Hematopoietic multipotent progenitor cell (in vitro differentiated cells): ENCODE measurements around the gene RFLNA. TPM values are rescaled to one million over a fixed set of nuclear protein-coding genes. Genes with fewer than 3 reads are reported as not detected.

ENCODE experiments used
- DNase-seq, 3 donors: peaks; one replicate each; pipeline ENCODE4 v3.0.0-alpha.2; 2011 to 2015; ENCODE audit warnings: low read depth in 2 of 3, low spot score in 2 of 3
- total RNA-seq: library from RNA; depleted of rRNA; stranded (reverse); fragments of >200 nt; gene quantifications from one replicate; pipeline ENCODE4 v1.2.3, GENCODE V29; 2012

RFLNA gene, protein sequence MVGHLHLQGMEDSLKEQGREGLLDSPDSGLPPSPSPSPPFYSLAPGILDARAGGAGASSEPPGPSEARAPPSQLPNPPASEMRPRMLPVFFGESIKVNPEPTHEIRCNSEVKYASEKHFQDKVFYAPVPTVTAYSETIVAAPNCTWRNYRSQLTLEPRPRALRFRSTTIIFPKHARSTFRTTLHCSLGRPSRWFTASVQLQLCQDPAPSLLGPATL
- total RNA-seq = 0.27 TPM

DNA sequence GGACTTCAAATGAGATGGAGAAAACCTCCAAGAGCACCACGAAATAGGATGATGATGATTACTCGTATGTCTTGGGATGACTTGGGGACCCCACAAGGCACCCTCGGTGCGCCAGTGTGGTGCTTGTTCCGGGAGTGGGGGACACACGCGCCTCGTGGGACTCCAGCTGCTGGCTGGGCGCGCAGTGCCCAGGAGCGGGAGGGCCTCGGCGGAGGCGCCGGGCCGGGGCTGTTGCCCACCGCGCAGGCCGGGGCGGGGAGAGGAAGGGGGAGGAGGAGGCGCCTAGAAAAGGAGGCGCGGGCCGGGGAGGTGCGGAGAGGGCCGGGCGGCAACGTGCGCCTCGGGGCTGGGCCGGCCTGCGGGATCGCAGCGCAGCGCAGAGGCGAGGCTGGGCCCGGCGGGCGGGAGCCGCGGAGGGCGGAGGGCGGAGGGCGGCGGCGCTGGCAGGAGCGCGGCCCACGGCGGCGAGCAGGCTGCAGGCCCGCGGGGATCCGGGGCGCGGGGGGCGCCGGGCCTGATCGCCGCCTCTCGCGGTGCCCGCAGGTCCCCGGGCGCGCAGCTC, at the start of gene RFLNA:
RFLNA (plus strand) TSS at position 314 of the 562 bp plus-strand sequence. CDS start 337 bp downstream, outside the sequence.
- peak in 2 of 3 donors; percentile 11 to 19 for DNase-seq

DNA sequence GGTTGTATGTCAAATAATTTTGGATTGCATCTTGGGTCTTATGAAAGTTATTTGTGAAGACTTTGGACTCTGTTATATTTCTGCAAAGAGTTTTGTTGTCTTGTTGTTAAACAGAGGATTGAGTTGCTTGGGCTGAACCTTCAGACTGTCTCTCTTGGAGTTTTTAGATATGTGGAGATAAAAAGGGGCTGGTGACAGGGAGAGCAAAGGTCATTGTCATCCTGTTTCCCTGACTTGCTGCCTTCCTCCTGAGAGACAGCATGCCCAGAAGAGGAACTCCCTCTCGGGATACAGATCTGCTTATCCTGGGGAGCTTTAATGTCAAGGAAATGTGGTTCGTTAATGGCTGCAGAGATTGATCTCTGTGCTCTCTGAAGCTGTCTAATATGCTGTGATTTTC, 47.6 kb upstream of the RFLNA start:
- no peak for DNase-seq

- DNase-seq = no peak
These were observed 45.7 kb upstream of the RFLNA start for GRCh38 chr12:124248941-124249825.

DNA sequence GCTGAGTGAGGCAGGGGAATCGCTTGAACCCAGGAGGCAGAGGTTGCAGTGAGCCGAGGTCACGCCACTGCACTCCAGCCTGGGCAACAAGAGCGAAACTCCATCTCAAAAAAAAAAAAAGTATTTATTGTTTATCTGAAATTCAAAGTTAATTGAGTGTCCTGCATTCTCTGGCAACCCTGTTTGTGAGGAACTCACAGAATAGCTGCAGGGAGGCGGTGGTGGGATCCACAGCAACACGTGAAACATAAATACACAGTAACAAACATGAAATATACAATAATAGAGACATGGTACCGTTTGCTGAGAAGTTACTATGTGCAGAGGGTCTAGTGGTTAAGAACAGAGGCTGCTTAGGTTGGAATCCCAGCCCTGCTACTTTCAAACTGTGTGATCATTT, 43.7 kb upstream of the RFLNA start:
- DNase-seq = no peak

- no peak for DNase-seq
These were observed 41.9 kb upstream of the RFLNA start for GRCh38 chr12:124252964-124253363.

DNA sequence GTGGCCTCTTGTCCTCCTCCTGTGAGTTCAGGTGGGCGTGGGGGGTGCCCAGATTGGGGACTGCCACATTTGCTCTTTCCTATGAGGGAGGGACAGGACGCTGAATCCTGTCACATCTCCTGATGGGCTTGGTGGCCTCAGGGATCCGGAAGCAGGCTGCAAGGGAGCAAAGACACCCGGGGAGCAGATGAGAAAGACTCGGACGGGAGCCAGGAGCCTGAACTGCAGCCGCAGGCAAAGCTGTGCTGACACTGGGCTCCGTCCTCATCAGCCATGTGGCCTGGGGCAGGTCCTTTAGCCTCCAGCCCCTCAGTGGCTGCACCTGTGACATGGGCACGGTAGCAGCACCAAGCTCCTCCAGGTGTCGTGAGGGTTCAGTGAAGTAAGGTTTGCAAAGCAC, 40.8 kb upstream of the RFLNA start:
- DNase-seq = no peak

DNA sequence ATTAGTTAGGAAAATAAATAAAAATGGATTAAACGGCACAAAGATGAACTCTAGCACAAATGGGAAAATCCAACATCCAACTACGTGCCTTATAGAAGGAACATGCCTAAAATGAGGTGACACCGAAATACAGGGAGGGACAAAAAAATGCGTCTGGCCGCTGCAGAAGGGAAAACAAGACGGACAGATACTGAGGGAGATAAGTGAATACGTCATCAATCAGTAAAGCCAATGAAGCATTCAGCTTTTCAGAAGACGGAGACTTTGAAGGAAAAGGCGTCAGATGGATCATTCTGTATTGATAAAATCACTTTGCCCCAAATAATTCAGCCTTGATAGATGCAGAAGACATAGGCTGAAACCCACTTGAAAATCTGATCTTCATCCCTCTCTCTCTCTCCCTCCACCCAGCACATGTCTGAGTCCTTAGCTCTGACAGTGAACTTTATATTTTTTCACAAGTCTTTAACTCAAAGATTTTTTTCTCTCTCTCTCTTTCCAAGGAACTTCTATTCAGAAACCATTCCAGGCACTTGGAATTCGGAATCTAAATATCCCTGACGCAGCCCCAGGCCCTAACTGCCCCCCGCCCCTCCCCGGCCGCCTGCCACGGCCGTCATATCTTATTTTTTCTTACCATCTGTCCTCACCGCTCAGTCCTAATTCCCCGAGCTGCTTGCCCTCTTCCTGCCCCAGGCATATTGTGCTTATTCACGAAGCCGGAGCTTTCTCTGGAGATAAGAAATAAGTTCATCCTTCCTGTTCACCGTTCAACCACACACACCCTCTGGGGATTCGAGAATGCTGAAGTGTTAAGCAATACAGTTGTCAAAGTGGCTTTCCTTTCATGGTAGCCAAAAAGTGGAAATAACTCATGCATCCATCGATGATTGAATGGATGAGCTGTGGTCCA, 35.5 kb upstream of the RFLNA start:
- peak in 2 of 3 donors; percentile 20 to 63 for DNase-seq

DNA sequence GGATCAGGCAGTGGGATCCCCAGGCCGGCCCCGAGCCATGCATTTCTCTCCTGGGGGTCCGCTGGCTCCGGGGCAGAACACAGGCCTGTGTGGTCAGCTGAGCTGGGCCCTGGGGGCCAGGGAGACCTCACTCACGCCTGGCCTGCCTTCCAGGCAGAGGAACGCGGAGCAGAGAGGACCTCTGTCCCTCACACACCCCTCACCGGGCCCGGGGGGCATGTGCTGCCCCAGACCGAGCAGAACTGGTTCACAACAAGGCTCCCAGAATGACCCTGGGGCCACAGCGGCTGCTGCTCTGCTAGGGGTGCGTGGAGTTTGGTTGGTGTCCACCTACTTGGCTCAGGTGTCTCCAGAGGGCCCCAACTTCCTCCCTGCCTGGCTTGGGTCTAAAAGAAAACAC, 33.0 kb upstream of the RFLNA start:
- DNase-seq = no peak

- no peak for DNase-seq
These were observed 30.7 kb upstream of the RFLNA start for GRCh38 chr12:124264089-124264795.

DNA sequence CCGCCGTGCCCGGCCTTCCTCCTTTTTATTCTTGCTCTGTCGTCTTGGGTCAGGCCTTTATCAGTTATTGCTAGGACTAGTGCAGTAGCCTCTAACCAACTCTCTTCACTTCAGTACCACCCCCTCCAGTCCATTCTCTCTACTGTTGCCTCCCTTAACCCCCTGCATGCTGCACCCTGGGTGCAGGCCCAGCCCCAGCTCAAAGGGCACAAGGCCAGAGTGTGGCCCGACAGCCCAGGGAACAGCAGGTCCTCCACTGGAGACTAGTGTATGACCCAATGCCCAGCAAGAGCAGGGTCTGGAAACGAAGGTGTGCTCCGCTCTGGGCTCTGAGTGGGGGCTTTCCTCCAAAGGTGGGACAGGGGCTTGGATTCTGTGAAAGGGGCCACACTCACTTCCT, 30.0 kb upstream of the RFLNA start:
- DNase-seq = no peak

DNA sequence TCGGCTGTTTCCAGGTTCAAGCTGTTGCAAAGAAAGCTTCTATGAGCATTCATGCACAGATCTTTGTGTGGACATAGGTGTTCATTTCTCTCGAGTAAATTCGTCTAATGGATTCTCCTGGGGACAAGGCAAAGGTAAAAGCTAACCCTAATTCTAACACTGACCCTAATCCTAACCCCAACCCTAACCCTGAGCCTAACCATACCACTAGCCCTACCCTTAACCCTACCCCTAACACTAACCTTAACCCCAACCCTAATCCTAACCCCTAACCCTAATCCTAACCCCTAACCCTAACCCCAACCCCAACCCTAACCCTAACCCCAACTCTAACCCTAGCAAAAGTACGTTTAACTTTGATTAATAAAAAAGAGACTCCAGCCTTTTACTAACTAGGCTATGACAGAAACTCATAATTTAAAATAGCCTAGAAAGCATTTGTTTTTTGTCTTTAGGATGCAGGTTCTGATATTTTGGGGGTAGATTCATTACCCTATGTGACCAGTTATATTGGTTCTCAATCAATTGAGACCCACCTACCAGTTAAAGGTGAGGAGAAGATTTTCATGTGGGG, 27.6 kb upstream of the RFLNA start:
- DNase-seq = no peak

GRCh38 chr12:124270671-124271070, 24.2 kb upstream of the RFLNA start:
- DNase-seq = no peak

DNA sequence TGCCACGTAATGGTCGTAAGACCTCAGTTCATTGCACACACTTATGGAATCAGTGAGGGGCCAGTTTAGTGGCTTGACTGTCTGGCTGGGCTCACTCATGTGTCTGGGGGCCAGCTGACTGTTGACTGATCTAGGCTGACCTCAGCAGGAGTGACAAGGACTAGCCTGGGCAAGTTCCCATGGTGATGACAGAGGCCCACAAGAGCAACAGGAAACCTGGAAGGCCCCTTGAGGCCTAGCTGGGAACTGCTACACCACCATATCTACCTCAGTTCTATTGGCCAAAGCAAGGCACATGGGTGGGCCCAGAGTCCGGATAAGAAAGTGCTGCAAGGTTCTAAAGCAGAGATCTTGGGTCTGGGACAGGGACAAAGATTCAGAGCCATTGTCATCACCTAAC, 21.3 kb upstream of the RFLNA start:
- peak in 2 of 3 donors; percentile 31 to 42 for DNase-seq

- no peak for DNase-seq
These were observed 18.6 kb upstream of the RFLNA start for GRCh38 chr12:124276337-124276736.

DNA sequence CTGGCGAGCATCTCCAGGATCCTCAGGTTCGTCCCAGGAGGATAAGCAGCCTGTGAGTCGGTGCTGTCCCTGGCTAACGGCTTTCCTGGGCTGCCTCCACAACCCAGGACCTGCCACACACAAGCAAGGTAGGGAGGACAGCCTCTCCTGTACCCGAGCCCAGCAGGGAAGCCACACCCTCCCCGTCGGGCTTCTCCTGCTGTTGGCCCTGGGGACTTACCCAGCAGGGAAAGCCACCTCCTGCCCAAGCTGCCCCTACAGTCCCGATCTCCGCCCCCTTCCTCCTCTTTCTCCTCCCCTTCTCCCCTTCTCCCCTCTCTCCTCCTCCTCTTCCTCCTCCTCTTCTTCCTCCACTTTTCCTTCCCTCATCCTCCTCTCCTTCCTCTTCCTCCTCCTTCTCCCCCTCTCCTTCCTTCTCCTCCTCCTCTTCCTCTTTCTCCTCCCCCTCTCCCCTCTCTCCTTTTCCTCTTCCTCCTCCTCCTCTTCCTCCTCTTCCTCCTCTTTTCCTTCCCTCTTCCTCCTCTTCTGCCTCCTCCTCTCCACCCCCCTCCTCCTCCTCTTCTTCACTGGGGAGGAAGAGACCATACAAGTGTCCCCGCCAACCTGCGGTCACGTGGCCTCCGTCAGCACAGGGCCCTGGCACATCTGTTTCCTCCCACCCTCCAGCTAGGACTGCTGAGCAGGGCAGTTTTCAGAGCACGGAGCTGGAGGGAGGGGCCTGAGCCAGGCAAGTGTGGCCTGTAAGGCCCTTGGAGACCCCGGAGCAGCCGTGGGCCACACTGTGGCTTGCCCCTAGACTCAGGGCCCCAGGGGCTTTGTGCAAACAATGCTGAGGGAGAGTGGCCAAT, 17.3 kb upstream of the RFLNA start:
- peak in 1 of 3 donors; percentile 42 for DNase-seq

- DNase-seq = no peak
These were observed 16.3 kb upstream of the RFLNA start for GRCh38 chr12:124278389-124279101.

DNA sequence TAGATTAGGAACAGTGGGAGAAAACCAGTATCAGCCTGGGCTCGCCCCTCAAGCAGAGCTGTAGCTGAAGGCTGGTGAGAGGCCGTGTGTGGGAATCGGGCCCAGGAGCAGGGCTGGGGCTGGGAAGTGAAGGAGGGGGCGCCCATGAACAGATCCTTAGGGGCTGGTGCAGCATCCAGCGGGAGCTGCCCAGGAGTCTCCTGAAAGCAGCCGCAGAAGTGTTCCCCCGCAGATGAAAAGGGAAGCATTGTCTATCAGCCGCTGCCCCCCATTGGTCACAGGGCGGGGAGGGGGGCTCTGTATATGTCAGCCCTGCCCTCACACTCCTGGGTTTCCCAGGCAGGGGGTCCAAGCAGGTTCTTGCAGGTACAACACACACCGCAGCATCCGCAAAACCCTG, 15.6 kb upstream of the RFLNA start:
- no peak for DNase-seq

DNA sequence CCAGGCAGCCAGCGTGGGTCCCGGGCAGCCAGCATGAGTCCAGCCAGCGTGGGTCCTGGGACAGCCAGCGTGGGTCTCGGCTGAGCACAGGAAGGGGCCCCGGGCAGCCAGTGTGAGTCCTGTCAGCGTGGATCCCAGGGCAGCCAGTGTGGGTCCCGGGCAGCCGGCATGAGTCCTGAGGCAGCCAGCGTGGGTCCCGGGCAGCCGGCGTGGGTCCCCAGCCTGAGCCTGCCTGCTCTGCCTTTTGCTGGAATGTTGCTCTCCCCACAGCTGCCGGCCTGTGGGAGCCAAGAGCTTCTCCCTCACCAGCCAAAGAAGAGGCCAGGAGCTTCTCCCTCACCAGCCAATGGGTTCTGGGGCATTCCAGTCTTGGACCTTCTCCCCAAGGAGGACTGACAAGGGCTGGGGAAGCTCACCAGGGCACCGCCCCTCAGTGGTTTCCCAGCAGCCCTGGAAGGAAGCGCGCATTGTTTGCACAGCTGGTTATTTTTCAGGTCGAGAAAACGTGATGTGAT, 15.0 kb upstream of the RFLNA start:
- DNase-seq = no peak
